GM03348 (cell line): ENCODE measurements around the gene PATL2.
"Not testable (repeated sequence)": the region's sequence is repeated elsewhere in the genome, so short reads cannot be mapped to it uniquely, and the experiment has no call there.

Source experiments
- DNase-seq: peaks from one replicate; pipeline ENCODE4 v3.0.0; 2012; ENCODE audit warnings: low spot score

Gene PATL2

GRCh38 chr15:44690245-44690644, 20.9 kb downstream of the PATL2 start:
- DNase-seq, result not testable (repeated sequence)

- not testable (repeated sequence) for DNase-seq
Measured at GRCh38 chr15:44689318-44689717, 21.8 kb downstream of the PATL2 start.

- not testable (repeated sequence) for DNase-seq
Measured at GRCh38 chr15:44682809-44683682, 28.1 kb downstream of the PATL2 start.

- no peak for DNase-seq
Measured at GRCh38 chr15:44682211-44682610, 28.9 kb downstream of the PATL2 start.

DNA sequence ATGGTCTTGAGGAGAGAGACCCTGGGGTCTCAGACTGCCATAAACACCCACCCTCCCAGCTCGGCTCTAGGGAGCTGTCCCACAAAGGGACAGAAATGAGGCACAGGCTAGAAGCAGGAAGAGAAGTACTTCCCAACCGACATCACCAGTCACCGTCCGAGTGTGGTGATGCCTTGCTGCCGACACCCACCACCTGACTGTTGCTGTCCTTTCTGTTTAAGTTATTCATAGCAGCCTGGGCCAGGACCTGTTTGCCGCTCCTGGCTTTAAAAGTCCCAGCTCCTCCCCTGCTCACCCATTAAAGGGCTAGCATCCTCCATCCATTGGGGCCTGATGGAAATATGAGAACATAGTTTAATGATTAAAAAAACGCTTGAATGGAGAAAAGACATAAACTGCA, 34.4 kb downstream of the PATL2 start:
- DNase-seq, result no peak

- no peak for DNase-seq
Measured at GRCh38 chr15:44675911-44676310, 35.2 kb downstream of the PATL2 start.

- no peak for DNase-seq
Measured at GRCh38 chr15:44673639-44674038, 37.5 kb downstream of the PATL2 start.

DNA sequence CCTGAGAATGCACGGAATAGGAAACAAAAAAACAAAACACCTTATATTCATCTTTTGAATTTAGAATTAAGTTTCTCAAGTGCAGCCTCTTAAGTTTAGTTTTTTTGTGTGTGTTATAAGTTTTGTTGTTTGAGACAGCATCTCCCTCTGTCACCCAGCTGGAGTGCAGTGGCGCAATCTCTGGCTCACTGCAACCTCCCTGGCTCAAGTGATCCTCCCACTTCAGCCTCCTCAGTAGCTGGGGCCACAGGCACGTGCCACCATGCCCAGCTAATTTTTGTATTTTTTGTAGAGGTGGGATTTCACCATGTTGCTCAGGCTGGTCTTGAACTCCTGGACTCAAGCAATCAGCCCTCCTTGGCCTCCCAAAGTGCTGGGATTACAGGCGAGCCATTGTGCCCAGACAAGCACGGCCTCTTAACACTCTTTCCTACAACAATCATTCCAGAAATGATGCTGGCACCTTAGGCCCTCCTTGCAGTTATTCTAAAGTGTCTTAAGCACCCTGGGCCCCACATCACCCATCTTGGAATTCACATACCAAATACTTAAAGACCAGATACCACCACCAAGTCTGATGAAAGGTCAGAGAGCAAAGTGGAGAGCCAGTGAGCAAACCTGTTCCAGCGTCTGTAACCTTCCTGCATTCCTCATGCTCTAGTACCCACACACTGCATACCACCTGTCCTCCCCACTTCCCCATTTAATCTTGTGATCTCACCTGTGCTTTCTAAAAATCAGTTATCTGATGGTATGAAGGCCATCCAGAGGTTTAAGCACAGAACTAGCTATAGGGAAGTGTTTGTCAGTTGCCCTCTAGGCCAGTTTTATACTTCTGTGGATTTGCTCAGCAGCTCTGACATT, 40.8 kb downstream of the PATL2 start:
- no peak for DNase-seq

DNA sequence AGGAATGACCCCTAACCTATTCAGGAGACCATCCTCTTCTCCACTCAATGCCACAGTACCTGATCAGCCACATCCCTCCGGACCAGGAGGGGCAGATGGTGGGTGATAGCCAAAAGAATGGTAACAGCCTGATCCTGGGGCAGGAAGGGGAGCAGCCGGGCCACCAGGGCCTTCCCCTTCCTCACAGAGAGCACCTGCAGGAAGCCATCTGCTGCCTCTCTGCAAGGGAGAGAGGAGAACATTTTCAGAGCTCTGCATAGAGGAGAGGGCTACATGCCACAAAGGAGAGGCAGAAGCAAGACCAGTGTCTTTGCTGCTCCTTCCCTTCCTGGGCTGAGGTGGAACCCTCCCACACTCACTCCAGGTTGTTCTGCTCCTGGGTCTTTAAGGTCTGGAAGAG, 42.2 kb downstream of the PATL2 start:
- no peak for DNase-seq

GRCh38 chr15:44667039-44667360, 44.1 kb downstream of the PATL2 start:
- no peak for DNase-seq

- DNase-seq, result no peak
Measured at GRCh38 chr15:44666210-44667038, 44.7 kb downstream of the PATL2 start.

DNA sequence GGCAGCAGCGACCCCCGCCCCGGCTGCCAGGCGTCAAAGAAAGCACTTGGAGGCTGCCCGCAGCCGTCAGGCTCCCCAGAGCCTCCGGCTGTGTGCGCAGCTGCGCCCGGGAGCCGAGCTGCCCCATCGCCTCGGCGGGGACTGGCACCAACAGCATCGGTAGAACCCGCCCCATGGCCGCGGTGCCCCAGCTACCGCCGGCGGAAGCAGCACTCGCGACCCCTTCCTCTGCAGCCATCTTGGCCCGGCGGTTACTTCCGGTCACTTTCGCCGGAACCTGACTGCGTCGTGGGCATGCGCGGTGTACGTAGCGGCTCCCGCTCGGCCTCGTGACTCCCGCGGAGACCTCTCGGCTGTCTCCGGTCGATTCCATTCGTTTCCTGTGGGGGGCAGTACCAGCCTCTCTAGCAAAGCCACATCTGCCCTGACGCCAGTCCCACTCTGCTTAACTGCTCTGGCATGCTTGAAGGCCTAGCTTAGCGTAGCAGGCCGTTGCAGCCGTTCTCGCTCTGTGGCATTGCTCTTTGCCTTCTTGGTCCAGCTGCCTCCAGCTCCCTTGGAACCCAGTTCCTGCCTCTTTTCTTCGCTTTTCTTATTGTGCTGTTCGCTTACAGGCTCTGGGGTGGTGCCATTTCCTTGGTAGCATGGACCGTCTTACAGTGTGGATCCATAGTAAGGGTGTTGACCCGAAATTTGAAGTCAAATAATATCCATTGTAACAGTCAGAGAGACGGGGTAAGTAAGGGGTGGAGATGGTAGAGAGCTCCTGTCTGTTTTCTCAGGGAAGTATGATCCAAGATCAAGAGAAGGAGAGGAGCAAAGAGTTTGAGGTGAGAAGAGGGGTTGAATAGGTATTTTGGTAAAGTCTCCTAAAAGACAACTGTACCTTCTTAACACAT, 47.5 kb downstream of the PATL2 start, which contains the start of gene SPG11:
SPG11 (minus strand) TSS at position 253 of the 899 bp plus-strand sequence; CDS start at position 238, 15 bp downstream.
- DNase-seq, result peak; percentile 99

GRCh38 chr15:44662478-44663409, 48.4 kb downstream of the PATL2 start:
- peak; percentile 73 for DNase-seq

- DNase-seq, result no peak
Measured at GRCh38 chr15:44661576-44661975, 49.5 kb downstream of the PATL2 start.

DNA sequence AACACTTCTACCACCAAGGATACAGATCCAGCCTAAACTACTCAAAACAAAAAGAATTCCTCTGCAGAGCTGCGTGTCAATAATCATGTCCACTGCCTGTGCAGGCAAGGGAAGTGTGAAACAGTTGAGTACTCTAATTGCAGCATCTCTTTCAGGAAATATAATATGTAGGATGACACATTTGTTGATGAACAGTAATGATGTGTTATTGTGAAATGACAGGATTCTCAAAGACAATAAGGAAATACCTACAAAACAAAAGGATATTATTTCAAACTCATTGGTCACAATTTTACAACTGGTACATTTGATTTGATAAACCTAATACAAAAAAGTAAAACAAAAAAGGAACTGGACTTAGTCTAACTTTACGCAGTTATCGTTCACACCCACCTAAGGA, 52.1 kb downstream of the PATL2 start:
- DNase-seq, result no peak

GRCh38 chr15:44657378-44657777, 53.7 kb downstream of the PATL2 start:
- DNase-seq, result no peak

DNA sequence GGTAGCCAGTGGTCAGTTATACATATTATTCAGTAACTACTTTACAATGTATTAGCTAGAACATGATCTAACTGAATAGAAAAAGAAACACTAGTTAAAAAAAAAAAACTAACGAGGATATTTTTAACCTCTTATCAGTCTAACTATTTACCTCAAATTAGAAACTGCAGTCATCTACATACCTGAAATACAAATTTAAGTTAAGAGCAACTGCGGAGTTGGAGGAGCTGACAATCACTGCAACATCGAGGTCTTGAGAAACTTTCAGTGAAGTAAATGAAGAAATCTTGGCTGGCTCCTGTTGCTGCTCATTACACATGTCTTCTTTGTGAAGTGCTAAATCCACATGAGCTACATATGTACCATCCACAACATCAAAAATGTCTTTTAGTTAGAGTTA, 54.2 kb downstream of the PATL2 start:
- no peak for DNase-seq

DNA sequence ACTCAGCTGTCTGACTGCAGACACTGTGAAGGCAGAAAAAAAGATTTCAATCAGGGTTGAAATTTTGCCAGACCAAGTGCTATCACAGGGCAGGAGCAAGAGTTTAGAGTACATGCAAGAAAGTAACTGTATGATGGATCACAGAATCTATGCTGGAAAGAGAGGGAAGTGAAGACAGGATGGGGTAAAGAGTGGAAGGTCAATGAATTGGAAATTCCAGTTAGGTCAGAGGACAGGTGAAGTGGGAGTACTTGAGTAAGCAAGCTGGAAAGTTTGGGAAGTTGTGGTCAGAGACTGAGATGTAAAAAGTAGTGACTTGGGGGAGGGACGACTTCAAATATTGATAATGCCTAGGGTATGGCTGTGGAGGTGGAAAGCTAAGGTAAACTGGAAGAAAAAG, 54.8 kb downstream of the PATL2 start:
- DNase-seq, result no peak

- peak; percentile 28 for DNase-seq
Measured at GRCh38 chr15:44654858-44655257, 56.3 kb downstream of the PATL2 start.

- no peak for DNase-seq
Measured at GRCh38 chr15:44647637-44648036, 63.5 kb downstream of the PATL2 start.
